GM12872 (cell line): ENCODE results near the gene CCDC158.

Experiments
- TF ChIP-seq, protein P1 (sequence below): IDR thresholded peaks from 3 replicates; pipeline ENCODE4 v1.5.1; 2011; ENCODE audit warnings: low read depth, mild to moderate bottlenecking, low read length, moderate library complexity; ENCODE audit not compliant: insufficient read depth

CCDC158 gene

DNA sequence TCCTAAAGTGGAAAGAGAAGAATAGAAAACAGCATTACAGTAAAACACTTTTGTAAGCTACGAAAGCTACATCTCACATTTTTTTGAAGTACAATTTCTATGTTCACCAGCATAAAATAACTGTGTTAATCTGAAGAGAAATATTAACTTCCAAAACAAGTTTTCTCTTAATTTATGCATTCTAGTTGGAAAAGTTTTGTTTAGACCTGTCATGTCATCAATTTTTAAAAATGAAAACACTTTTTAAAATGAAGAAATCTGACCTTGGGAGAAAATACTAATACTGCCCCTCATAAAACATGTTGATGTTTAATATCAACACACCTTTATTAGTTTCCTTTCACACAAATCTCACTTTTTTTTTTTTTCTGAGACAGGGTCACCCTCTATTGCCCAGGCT, 45.2 kb downstream of the CCDC158 start:
- TF ChIP-seq, protein P1, sequence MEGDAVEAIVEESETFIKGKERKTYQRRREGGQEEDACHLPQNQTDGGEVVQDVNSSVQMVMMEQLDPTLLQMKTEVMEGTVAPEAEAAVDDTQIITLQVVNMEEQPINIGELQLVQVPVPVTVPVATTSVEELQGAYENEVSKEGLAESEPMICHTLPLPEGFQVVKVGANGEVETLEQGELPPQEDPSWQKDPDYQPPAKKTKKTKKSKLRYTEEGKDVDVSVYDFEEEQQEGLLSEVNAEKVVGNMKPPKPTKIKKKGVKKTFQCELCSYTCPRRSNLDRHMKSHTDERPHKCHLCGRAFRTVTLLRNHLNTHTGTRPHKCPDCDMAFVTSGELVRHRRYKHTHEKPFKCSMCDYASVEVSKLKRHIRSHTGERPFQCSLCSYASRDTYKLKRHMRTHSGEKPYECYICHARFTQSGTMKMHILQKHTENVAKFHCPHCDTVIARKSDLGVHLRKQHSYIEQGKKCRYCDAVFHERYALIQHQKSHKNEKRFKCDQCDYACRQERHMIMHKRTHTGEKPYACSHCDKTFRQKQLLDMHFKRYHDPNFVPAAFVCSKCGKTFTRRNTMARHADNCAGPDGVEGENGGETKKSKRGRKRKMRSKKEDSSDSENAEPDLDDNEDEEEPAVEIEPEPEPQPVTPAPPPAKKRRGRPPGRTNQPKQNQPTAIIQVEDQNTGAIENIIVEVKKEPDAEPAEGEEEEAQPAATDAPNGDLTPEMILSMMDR: no peak

- TF ChIP-seq, protein P1: no peak
Observed at GRCh38 chr4:76374798-76375197, 46.1 kb downstream of the CCDC158 start.

DNA sequence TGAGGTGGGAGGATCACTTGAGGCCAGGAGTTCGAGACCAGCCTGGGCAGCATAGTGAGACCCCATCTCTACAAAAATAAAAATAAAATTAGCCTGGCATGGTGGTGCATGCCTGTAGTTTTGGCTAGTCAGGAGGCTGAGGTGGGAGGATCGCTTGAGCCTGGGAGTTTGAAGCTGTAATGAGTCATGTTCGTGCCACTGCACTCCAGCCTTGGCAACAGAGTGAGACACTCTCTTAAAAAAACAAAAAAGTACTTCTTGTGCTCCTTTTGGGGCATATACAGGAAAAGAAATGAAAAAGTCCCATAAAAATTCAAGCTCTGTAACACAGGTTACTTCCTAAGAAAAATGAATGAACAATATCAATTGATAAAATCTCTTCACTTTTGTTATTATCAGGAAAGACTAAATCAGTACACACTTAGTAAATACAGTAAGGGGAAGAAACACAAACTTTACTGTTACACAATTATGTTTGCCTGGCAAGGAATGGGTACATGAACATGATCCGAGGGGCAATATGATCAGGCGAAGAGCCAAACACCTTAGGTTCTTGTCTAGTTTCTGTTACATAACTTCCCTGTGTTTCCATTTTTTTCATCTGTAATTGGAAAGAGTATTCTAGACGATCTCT, 46.9 kb downstream of the CCDC158 start:
- TF ChIP-seq, protein P1: no peak

DNA sequence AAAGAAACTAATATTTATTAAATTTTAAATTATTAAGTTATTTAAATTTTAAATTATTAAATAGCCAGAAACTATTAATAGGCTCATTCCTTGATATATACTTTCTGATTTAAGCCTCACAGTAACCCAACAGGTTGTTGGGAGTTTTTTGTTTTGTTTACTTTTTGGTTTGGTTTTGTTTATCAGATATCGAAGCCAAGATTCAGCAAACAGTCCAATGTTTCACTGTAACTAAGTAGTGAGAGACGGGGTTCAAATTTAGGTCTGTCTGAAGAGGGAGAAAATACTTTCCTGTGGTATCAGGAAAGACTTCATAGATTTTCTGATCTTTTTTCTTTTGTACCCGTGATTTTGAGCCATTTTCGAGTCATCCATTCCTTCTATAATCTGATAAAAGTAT, 54.2 kb downstream of the CCDC158 start:
- TF ChIP-seq, protein P1: no peak

DNA sequence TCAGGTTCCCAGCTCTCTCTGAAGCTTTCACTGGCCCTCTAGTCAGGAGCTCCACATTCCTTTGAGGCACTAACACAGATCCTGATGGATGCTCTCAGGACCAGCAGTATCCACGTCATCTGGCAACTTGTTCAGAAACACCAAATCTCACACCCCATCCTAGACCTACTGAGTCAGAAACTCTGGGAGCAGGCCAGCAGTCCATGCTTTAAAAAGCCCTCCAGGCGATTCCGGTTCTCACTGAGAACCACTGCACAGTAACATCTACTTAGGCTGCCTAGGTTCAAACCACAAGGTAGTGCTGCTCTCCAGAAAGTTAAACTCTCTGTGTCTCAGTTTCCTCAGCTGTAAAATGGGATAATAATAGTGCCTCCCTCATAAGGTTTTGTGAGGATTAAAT, 55.3 kb downstream of the CCDC158 start:
- TF ChIP-seq, protein P1: no peak

GRCh38 chr4:76364763-76365162, 56.2 kb downstream of the CCDC158 start:
- TF ChIP-seq, protein P1: no peak

DNA sequence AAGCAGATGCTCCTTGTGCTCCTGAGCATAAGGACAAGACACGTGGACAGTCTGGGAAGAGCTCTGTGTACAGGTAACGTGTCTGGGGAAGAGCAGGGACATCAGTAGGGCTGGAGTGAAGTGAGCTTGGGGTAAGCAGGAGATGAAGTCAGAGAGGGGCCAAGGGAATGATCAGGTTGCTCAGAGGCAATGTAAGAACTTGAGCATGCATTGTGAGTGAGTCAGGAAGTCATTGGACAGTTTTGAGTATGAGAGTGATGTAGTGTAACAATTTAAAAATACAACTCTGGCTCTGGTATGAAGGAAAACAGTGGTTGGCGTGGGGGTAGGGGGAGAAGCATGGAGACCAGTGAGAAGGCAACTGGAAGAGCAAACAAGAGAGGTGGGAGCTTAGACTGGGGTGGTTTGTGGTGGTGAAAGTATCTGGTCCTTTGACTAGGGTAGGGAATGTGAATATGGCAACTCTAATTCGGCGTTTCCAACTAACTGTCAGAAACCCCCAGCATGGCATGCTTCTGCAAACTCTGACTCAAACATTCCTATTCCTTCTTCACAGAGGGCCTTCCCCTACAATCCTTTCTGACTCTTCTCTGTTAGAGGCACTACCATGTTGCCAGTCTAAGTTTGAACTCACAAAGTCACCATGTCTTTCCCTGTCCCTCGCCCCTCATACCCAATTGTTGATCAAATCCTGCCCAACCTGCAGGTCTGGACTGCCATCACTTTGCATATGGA, 57.2 kb downstream of the CCDC158 start:
- TF ChIP-seq, protein P1: no peak
